A673 (cell line): Measurements from ENCODE around the gene PTGDR. TPM values are rescaled to one million over a fixed set of nuclear protein-coding genes. Genes with fewer than 3 reads are reported as not detected.

Source experiments
- BruUV-seq: library from RNA; stranded (reverse); fragments of 400-500 nt; replicated peaks from 2 replicates; lab custom pipeline; 2021; lab: Mats Ljungman, UMichigan
- CTCF ChIA-PET: fragments of 300-600 bp; sonication (Branson Sonifier 250); formaldehyde crosslinking; loops from one replicate; lab custom pipeline; 2022; ENCODE audit warnings: antibody characterized with exemption; lab: Charles Lee
- POLR2A ChIA-PET: fragments of 300-600 bp; sonication (Branson Sonifier 250); formaldehyde crosslinking; loops from one replicate; lab custom pipeline; 2022; ENCODE audit warnings: antibody characterized with exemption; ENCODE audit not compliant: low non-redundant PET; lab: Charles Lee
- DNase-seq: peaks from one replicate; pipeline ENCODE4 v3.0.0-alpha.2; 2015; ENCODE audit warnings: low spot score
- H3K27ac ChIP-seq: fragments of 200-600 bp; sonication (generic); 2 replicates; pipeline ENCODE4 v1.5.1; 2016; ENCODE audit warnings: mixed run types, low read depth, mild to moderate bottlenecking, mixed read lengths, antibody characterized with exemption, low read length; ENCODE audit not compliant: poor library complexity, severe bottlenecking
- H3K27me3 ChIP-seq: fragments of 200-600 bp; sonication (generic); replicated peaks from 2 replicates; pipeline ENCODE4 v1.6.1; 2017; ENCODE audit warnings: mixed run types, low read depth, mild to moderate bottlenecking, mixed read lengths, antibody characterized with exemption, low read length; ENCODE audit not compliant: insufficient read depth, poor library complexity
- H3K36me3 ChIP-seq: fragments of 200-600 bp; sonication (generic); 2 replicates; pipeline ENCODE4 v1.6.1; 2016; ENCODE audit warnings: mixed run types, mild to moderate bottlenecking, mixed read lengths, antibody characterized with exemption, low read length; ENCODE audit not compliant: insufficient read depth, poor library complexity, severe bottlenecking
- H3K4me1 ChIP-seq: fragments of 200-600 bp; sonication (generic); 2 replicates; pipeline ENCODE4 v1.6.1; 2017; ENCODE audit warnings: mixed run types, mild to moderate bottlenecking, mixed read lengths, antibody characterized with exemption, low read length; ENCODE audit not compliant: insufficient read depth, poor library complexity, severe bottlenecking
- H3K4me3 ChIP-seq: fragments of 200-600 bp; sonication (generic); 2 replicates; pipeline ENCODE4 v1.5.1; 2016; ENCODE audit warnings: low read depth, mixed run types, mild to moderate bottlenecking, mixed read lengths, low read length; ENCODE audit not compliant: poor library complexity, severe bottlenecking
- H3K9me3 ChIP-seq: fragments of 200-600 bp; sonication (generic); 2 replicates; pipeline ENCODE4 v1.6.1; 2016; ENCODE audit warnings: mixed run types, low read depth, mild to moderate bottlenecking, mixed read lengths, antibody characterized with exemption, low read length; ENCODE audit not compliant: poor library complexity, severe bottlenecking
- EZH2 ChIP-seq: fragments of 200-600 bp; sonication (generic); IDR thresholded peaks from 2 replicates; pipeline ENCODE4 v1.6.1; 2017; ENCODE audit warnings: borderline replicate concordance, low read depth, mild to moderate bottlenecking, mixed read lengths, antibody characterized with exemption, low read length; ENCODE audit not compliant: poor library complexity, severe bottlenecking
- intact Hi-C: fragments of 100-400 bp; cut with micrococcal nuclease; formaldehyde crosslinking; loops from one replicate; pipeline ENCODE4 v1.10.0; 2022; ENCODE audit not compliant: unreplicated experiment
- total RNA-seq: library from RNA; stranded (reverse); gene quantifications from 2 replicates; pipeline ENCODE4 v1.2.3, GENCODE V29; 2021
- TF ChIP-seq, protein P1 (sequence below): fragments of 300-800, 200-600 bp; sonication (generic); conservative IDR thresholded peaks from 2 replicates; pipeline ENCODE4 v1.5.1; 2017; ENCODE audit warnings: low read depth, mild to moderate bottlenecking, antibody characterized with exemption, low read length, moderate library complexity, mixed read lengths

The PTGDR gene
- total RNA-seq, 1 experiment from 2014 or later, result not detected

DNA sequence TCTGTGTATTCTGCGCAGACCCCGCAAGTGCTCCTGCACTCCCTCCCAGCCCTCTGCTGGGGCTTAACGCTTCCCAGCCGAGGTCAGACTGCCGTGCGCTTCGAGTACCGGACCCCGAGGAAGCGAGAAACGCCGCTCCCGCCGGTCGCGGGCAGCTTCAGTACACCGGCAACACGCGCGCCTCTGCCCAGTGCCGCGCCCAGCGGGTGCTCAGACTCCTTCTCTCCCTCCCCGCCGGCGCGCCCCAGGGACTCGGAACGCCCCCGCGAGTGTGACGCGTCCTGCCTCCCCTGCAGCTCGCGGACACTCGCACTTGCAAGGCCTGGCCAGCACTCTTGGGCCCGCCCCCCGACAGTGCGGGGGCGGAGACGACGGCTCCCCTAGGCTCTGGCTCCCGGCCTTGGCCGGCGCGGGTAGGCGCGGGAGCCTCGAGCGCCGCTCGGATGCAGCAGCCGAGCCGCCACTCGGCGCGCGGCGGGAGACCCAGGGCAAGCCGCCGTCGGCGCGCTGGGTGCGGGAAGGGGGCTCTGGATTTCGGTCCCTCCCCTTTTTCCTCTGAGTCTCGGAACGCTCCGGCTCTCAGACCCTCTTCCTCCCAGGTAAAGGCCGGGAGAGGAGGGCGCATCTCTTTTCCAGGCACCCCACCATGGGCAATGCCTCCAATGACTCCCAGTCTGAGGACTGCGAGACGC is 46.6 kb downstream of the PTGDR start, which contains the start of gene PTGER2:
TSS of gene PTGER2 (plus strand) at position 410 of the 692 bp plus-strand sequence. CDS start at position 647, 237 bp downstream.
- H3K27ac ChIP-seq, result no peak within 1 kb of the TSS
- no peaks in the 10 kb centered on the region for H3K4me1 ChIP-seq
- intact Hi-C loops, result loop anchor here (5.0 kb wide), 1 partner anchor 158 kb away; no protein-coding TSS in a partner anchor
- no peaks in the 10 kb centered on the region for H3K36me3 ChIP-seq
- peak within 1 kb of the TSS; percentile 38 for H3K4me3 ChIP-seq
- H3K9me3 ChIP-seq, result no peaks in the 10 kb centered on the region
- peak; percentile 53 for DNase-seq
- POLR2A ChIA-PET, result no interaction called here
- peak; percentile 75 for TF ChIP-seq EZH2
- TF ChIP-seq, protein P1, sequence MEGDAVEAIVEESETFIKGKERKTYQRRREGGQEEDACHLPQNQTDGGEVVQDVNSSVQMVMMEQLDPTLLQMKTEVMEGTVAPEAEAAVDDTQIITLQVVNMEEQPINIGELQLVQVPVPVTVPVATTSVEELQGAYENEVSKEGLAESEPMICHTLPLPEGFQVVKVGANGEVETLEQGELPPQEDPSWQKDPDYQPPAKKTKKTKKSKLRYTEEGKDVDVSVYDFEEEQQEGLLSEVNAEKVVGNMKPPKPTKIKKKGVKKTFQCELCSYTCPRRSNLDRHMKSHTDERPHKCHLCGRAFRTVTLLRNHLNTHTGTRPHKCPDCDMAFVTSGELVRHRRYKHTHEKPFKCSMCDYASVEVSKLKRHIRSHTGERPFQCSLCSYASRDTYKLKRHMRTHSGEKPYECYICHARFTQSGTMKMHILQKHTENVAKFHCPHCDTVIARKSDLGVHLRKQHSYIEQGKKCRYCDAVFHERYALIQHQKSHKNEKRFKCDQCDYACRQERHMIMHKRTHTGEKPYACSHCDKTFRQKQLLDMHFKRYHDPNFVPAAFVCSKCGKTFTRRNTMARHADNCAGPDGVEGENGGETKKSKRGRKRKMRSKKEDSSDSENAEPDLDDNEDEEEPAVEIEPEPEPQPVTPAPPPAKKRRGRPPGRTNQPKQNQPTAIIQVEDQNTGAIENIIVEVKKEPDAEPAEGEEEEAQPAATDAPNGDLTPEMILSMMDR, result no peak
- peaks cover 64% of the 10 kb centered on the region for H3K27me3 ChIP-seq
- CTCF ChIA-PET, result no interaction called here
- BruUV-seq, result no TSS peak

DNA sequence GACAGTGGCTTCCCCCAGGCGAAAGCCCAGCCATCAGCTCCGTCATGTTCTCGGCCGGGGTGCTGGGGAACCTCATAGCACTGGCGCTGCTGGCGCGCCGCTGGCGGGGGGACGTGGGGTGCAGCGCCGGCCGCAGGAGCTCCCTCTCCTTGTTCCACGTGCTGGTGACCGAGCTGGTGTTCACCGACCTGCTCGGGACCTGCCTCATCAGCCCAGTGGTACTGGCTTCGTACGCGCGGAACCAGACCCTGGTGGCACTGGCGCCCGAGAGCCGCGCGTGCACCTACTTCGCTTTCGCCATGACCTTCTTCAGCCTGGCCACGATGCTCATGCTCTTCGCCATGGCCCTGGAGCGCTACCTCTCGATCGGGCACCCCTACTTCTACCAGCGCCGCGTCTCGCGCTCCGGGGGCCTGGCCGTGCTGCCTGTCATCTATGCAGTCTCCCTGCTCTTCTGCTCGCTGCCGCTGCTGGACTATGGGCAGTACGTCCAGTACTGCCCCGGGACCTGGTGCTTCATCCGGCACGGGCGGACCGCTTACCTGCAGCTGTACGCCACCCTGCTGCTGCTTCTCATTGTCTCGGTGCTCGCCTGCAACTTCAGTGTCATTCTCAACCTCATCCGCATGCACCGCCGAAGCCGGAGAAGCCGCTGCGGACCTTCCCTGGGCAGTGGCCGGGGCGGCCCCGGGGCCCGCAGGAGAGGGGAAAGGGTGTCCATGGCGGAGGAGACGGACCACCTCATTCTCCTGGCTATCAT is 47.3 kb downstream of the PTGDR start:
- peaks cover 64% of the 10 kb centered on the region for H3K27me3 ChIP-seq
- H3K4me1 ChIP-seq, result no peaks in the 10 kb centered on the region
- H3K4me3 ChIP-seq, result peak overlapping the region; percentile 38
- TF ChIP-seq EZH2, result peak; percentile 49
- TF ChIP-seq, protein P1, result no peak
- CTCF ChIA-PET, result no interaction called here
- H3K36me3 ChIP-seq, result no peaks in the 10 kb centered on the region
- no peaks in the 10 kb centered on the region for H3K9me3 ChIP-seq
- no TSS peak for BruUV-seq
- intact Hi-C loops, result loop anchor here (5.0 kb wide), 1 partner anchor 158 kb away; no protein-coding TSS in a partner anchor
- H3K27ac ChIP-seq, result no peak overlapping the region
- POLR2A ChIA-PET, result no interaction called here
- DNase-seq, result no peak

DNA sequence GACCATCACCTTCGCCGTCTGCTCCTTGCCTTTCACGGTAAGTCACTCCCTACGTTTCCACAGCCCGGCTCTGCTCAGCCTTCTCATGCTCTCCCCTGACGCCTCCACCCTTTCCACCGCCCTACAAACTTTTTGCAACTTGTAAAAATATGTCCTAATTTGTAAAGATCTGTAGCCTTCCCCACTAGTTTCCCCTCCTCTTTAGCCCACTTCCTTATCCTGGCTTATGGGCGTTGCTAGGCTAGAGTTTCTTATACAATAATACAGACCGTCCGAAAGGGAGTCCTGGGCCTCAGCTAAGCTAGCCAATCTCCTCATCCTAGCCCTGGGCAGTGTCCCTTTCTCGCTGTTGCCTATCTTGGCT is 47.8 kb downstream of the PTGDR start:
- CTCF ChIA-PET, result no interaction called here
- no peaks in the 10 kb centered on the region for H3K4me1 ChIP-seq
- POLR2A ChIA-PET, result no interaction called here
- no TSS peak for BruUV-seq
- no peaks in the 10 kb centered on the region for H3K9me3 ChIP-seq
- intact Hi-C loops, result no loop called here
- TF ChIP-seq, protein P1, result no peak
- no peak for TF ChIP-seq EZH2
- no peaks in the 10 kb centered on the region for H3K36me3 ChIP-seq
- H3K4me3 ChIP-seq, result no peak overlapping the region
- no peak overlapping the region for H3K27ac ChIP-seq
- no peak for DNase-seq
- H3K27me3 ChIP-seq, result peaks cover 64% of the 10 kb centered on the region
